SK-N-SH treated with all-trans-retinoic acid at 6 μM for 48 hours (cell line): Measurements from ENCODE around the gene KCTD1.

Source experiments
- ATAC-seq: fragments of 200-7000 bp; cut with Tn5 transposase; 3 replicates; pipeline ENCODE4 v1.9.1; 2020; ENCODE audit warnings: mild to moderate bottlenecking, moderate library complexity
- ARNTL ChIP-seq: fragments of 450-650 bp; formaldehyde crosslinking; IDR thresholded peaks from 2 replicates; pipeline ENCODE4 v1.5.0; 2020; ENCODE audit warnings: low read depth, mild to moderate bottlenecking, moderate library complexity, borderline replicate concordance
- BACH2 ChIP-seq: fragments of 250-450 bp; sonication (Bioruptor Pico); IDR thresholded peaks from 2 replicates; pipeline ENCODE4 v1.9.0; 2021; ENCODE audit warnings: mild to moderate bottlenecking, borderline replicate concordance
- ESRRG ChIP-seq: fragments of 250-450 bp; sonication (Bioruptor Pico); IDR thresholded peaks from 2 replicates; pipeline ENCODE4 v1.6.1; 2021; ENCODE audit warnings: mild to moderate bottlenecking
- GLIS3 ChIP-seq: fragments of 250-450 bp; sonication (Bioruptor Pico); IDR thresholded peaks from 2 replicates; pipeline ENCODE4 v1.5.0; 2020; ENCODE audit warnings: mild to moderate bottlenecking, moderate library complexity
- ISL1 ChIP-seq: fragments of 250-450 bp; sonication (Bioruptor Pico); IDR thresholded peaks from 2 replicates; pipeline ENCODE4 v2.1.2; 2022; ENCODE audit warnings: mild to moderate bottlenecking, moderate library complexity
- PATZ1 ChIP-seq: fragments of 250-450 bp; sonication (Bioruptor Pico); IDR thresholded peaks from 2 replicates; pipeline ENCODE4 v1.8.0; 2020; ENCODE audit warnings: mild to moderate bottlenecking, moderate library complexity, borderline replicate concordance
- PPARA ChIP-seq: fragments of 250-450 bp; sonication (Bioruptor Pico); IDR thresholded peaks from 2 replicates; pipeline ENCODE4 v1.5.0; 2020; ENCODE audit warnings: mild to moderate bottlenecking, borderline replicate concordance
- RARB ChIP-seq: fragments of 250-450 bp; sonication (Bioruptor Pico); IDR thresholded peaks from 2 replicates; pipeline ENCODE4 v1.8.0; 2021; ENCODE audit warnings: mild to moderate bottlenecking, moderate library complexity
- SNAI2 ChIP-seq: fragments of 250-450 bp; sonication (Bioruptor Pico); IDR thresholded peaks from 2 replicates; pipeline ENCODE4 v1.5.0; 2020; ENCODE audit warnings: mild to moderate bottlenecking, moderate library complexity
- TCF4 ChIP-seq: fragments of 250-450 bp; sonication (Bioruptor Pico); IDR thresholded peaks from 2 replicates; pipeline ENCODE4 v1.8.0; 2021; ENCODE audit warnings: mild to moderate bottlenecking, moderate library complexity, borderline replicate concordance
- TOX ChIP-seq: fragments of 250-450 bp; sonication (Bioruptor Pico); IDR thresholded peaks from 2 replicates; pipeline ENCODE4 v1.8.0; 2021; ENCODE audit warnings: mild to moderate bottlenecking, moderate library complexity, borderline replicate concordance
- TSHZ2 ChIP-seq: fragments of 250-450 bp; sonication (Bioruptor Pico); IDR thresholded peaks from 2 replicates; pipeline ENCODE4 v1.5.0; 2020; ENCODE audit warnings: mild to moderate bottlenecking, moderate library complexity
- ZC3H10 ChIP-seq: fragments of 250-450 bp; sonication (Bioruptor Pico); IDR thresholded peaks from 2 replicates; pipeline ENCODE4 v1.5.1; 2021; ENCODE audit warnings: mild to moderate bottlenecking, moderate library complexity
- ZFP3 ChIP-seq: fragments of 250-450 bp; sonication (Bioruptor Pico); IDR thresholded peaks from 2 replicates; pipeline ENCODE4 v1.5.0; 2020; ENCODE audit warnings: mild to moderate bottlenecking, moderate library complexity
- ZFP30 ChIP-seq: fragments of 450-650 bp; formaldehyde crosslinking; IDR thresholded peaks from 2 replicates; pipeline ENCODE4 v1.5.0; 2022; ENCODE audit warnings: mild to moderate bottlenecking, moderate library complexity
- ZNF70 ChIP-seq: fragments of 450-650 bp; formaldehyde crosslinking; IDR thresholded peaks from 2 replicates; pipeline ENCODE4 v1.5.0; 2020; ENCODE audit warnings: mild to moderate bottlenecking, moderate library complexity
- ZNF8 ChIP-seq: fragments of 450-650 bp; formaldehyde crosslinking; IDR thresholded peaks from 2 replicates; pipeline ENCODE4 v1.5.0; 2020; ENCODE audit warnings: mild to moderate bottlenecking, moderate library complexity
- TF ChIP-seq, protein P1 (sequence below): fragments of 250-450 bp; sonication (Bioruptor Pico); IDR thresholded peaks from 2 replicates; pipeline ENCODE4 v1.5.1; 2021; ENCODE audit warnings: mild to moderate bottlenecking, moderate library complexity

Gene KCTD1

GRCh38 chr18:26477828-26478466 lies 70.4 kb downstream of the KCTD1 start:
- no peak for TF ChIP-seq SNAI2 (CRISPR knock-in tag)
- peak; percentile 48 for TF ChIP-seq ISL1 (CRISPR knock-in tag)
- TF ChIP-seq ESRRG (CRISPR knock-in tag), result no peak
- no peak for TF ChIP-seq RARB (CRISPR knock-in tag)
- no peak for TF ChIP-seq PPARA (CRISPR knock-in tag)
- TF ChIP-seq ZNF8 (CRISPR knock-in tag), result no peak
- no peak for ATAC-seq

DNA sequence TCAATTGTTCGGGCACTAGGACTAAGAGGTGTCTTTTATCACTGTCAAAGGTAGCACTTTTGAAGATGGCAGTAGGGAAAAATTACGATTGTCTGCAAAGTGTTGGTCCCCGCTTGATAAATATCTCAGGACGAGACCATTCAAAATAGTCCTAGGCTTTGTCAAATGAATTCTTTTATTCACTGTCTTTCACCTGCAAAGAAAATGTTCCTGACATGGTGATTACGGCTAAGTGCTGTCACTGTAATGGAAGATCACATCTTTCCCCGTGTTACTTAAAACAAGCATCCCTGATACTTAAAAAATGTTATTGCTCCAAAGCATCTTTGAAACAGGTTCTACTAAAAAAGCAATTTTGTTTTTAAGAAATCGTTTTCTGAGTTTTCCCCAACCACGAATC lies 71.7 kb downstream of the KCTD1 start:
- TF ChIP-seq GLIS3 (CRISPR knock-in tag) (no peak), PATZ1 (no peak), BACH2 (CRISPR knock-in tag) (no peak), ZNF8 (CRISPR knock-in tag) (no peak), ZC3H10 (no peak), ZNF70 (no peak), RARB (CRISPR knock-in tag) (no peak), TCF4 (CRISPR knock-in tag) (no peak), SNAI2 (CRISPR knock-in tag) (no peak), ISL1 (CRISPR knock-in tag) (no peak)
- TF ChIP-seq, protein P1, sequence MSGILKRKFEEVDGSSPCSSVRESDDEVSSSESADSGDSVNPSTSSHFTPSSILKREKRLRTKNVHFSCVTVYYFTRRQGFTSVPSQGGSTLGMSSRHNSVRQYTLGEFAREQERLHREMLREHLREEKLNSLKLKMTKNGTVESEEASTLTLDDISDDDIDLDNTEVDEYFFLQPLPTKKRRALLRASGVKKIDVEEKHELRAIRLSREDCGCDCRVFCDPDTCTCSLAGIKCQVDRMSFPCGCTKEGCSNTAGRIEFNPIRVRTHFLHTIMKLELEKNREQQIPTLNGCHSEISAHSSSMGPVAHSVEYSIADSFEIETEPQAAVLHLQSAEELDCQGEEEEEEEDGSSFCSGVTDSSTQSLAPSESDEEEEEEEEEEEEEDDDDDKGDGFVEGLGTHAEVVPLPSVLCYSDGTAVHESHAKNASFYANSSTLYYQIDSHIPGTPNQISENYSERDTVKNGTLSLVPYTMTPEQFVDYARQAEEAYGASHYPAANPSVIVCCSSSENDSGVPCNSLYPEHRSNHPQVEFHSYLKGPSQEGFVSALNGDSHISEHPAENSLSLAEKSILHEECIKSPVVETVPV (CRISPR knock-in tag), result no peak
- no peak for ATAC-seq

DNA sequence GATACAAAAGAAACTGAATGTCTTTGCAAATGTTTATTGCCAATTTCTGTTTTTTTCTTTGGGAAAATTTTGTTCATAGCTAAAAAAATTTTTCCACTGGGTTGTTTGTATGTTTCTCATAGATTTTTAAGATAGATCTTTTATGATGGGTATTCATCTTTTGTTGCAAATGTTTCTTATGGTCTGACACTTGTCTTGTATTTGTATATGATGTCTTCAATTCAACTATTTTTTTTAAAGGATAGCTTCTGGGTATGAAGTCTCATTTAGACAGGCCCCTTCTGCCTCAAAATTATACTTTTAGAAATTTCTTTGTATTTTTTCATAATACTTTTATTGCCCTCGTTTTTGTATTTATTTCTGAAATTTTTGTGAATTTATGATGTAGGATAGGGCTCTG lies 73.8 kb downstream of the KCTD1 start:
- TF ChIP-seq PPARA (CRISPR knock-in tag) (no peak), TSHZ2 (CRISPR knock-in tag) (no peak)
- TF ChIP-seq, all 23 proteins: peak for 0
- ATAC-seq, result no peak

GRCh38 chr18:26473672-26474071 lies 74.7 kb downstream of the KCTD1 start:
- no peak for TF ChIP-seq ISL1 (CRISPR knock-in tag)
- no peak for TF ChIP-seq TOX (CRISPR knock-in tag)
- no peak for TF ChIP-seq ZNF8 (CRISPR knock-in tag)
- no peak for TF ChIP-seq RARB (CRISPR knock-in tag)
- no peak for TF ChIP-seq ZNF70
- TF ChIP-seq ESRRG (CRISPR knock-in tag), result no peak
- no peak for TF ChIP-seq ARNTL (CRISPR knock-in tag)
- no peak for TF ChIP-seq ZFP3 (CRISPR knock-in tag)
- TF ChIP-seq ZFP30 (CRISPR knock-in tag), result no peak
- TF ChIP-seq PPARA (CRISPR knock-in tag), result no peak
- TF ChIP-seq GLIS3 (CRISPR knock-in tag), result no peak
- TF ChIP-seq TSHZ2 (CRISPR knock-in tag), result no peak
- no peak for ATAC-seq
